NCI-H128 (cell line): ENCODE measurements around the gene FIS1.
"Not testable (repeated sequence)": the region's sequence is repeated elsewhere in the genome, so short reads cannot be mapped to it uniquely, and the experiment has no call there.

ENCODE experiments used
- DNase-seq: peaks from one replicate; lab custom pipeline; 2025; ENCODE audit not compliant: unreplicated experiment; lab: John Stamatoyannopoulos, UW

FIS1 gene

DNA sequence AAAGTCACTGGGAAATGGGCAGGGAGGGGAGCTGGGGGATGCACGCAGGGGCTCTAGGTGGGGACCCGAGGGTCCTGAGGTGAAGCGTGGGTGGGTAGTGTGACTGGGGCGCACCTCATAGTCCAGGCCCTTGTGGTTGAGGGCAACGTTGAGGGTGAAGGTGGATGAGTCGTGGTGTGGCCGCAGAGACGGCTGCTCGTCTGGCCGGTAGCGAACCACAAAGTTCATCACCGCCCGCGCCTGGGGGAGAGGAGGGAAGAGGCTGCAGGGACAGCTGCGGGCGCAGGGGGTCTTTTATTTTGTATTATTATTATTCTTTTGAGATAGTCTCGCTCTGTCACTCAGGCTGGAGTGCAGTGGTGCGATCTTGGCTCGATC is 38.2 kb downstream of the FIS1 start:
- no peak for DNase-seq

DNA sequence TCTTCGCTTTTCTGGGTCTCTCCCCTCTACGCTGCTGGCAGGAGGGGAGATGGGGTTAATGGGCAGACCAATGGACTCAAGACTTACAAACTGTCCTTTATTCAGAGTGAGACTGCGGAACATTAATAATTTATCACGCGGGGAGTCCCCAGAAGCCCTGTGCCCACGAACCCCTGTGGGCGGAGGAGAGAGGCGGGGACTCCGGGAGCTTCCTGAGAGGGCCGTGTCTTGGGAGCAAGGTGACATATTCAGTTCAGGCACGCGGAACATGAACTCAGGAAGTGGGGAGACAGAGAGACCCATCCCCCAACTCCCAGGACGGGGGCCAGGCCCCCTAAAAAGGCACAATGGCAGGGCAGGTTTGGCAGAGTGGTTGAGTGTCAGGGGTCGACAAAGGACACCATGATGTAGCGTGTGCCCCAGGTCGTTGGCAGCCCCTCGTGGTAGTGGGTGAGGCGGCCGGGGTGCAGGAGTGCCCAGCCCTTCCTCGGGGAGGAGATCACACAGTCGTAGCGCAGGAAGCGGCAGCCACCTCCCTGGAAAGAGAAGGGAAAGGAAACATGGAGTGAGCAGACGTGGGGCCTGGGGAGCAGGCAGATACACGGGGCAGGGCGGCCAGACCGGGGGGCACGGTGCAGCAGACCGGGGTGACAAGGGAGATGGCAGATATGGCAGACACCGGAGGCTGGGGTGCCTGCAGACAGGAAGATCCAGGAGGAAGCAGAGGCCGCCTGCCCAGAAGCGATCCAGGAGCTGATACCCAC is 38.8 kb downstream of the FIS1 start:
- no peak for DNase-seq

DNA sequence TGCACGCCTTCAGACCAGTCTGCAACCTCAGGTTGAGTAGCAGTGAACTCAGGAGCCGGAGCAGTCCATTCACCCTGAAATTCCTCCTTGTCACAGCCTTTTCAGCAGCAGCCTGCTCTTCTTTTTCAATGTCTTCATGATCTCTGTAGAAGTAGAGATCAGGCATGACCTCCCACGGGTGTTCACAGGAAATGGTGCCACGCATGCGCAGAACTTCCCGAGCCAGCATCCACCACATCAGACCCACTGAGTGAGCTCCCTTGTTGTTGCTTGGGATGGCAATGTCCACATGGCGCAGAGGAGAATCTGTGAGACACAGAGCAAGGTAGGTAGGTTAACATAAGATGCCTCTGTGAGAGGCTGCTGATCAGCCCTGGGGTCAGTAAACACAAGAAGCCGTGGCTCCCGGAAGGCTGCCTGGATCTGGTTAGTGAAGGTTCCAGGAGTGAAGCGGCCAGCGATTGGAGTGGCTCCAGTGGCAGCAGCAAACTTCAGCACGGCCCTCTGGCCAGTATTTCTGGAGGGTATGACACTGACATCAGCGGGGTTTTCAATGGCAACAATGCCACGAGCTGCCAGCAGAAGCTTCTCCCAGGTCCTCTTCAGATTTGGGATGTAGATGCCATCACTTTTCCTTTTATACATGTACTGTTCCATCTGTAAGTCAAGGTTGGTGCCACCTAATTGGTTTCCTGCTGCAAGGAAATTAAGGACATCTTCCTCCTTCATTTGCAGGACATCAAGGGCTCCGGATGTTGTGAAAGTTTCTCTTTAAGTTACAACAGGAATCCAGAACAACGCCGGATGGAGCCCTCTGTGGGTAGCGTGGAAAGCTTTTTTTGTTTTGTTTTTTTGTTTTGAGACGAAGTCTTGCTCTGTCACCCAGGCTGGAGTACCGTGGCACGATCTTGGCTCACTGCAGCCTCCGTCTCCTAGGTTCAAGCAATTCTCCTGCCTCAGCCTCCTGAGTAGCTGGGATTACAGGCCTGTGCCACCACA is 40.8 kb downstream of the FIS1 start:
- DNase-seq = not testable (repeated sequence)

- no peak for DNase-seq
These were observed 42.3 kb downstream of the FIS1 start for GRCh38 chr7:101202603-101202918.

- DNase-seq = no peak
These were observed 42.9 kb downstream of the FIS1 start for GRCh38 chr7:101201695-101202602.

DNA sequence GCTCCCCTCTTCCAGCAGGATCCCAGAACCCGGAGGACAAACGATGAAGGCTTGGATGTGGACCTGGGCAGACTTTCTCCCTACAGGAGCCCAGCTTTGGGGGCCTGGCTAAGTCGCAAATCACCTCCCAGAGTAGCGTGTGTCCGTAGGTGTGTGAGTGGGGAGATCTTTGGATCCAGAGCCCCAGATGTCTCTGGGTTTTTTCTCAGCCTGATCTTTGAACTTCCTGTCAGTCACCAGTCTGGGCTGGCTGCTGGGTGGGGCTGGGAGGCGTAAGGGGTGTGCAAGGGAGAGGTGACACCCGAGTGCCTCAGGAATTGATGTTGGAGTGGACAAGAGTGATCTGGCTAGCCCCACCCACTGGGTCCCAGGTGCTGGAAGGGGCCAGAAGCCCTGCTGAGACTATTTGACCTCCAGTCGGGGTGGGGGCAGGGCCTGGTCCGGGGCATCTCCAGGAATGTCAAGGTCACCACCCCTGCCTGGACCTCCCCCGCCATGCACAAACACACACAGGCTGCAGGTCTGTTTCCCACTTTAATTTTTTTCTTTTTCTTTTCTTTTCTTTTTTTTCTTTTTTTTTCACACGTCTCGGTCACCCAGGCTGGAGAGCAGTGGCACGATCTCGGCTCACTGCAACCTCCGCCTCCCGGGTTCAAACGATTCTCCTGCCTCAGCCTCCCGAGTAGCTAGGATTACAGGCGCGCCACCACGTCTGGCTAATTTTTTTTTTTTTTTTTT is 43.9 kb downstream of the FIS1 start, which contains the start of gene MOGAT3:
TSS of gene MOGAT3 (minus strand) at position 175 of the 738 bp plus-strand sequence. CDS start 182 bp downstream, outside the sequence.
- no peak for DNase-seq

GRCh38 chr7:101200504-101200861 is 44.4 kb downstream of the FIS1 start:
- no peak for DNase-seq

GRCh38 chr7:101199522-101199921 is 45.4 kb downstream of the FIS1 start:
- DNase-seq = not testable (repeated sequence)

- no peak for DNase-seq
These were observed 46.4 kb downstream of the FIS1 start for GRCh38 chr7:101198476-101198875.

DNA sequence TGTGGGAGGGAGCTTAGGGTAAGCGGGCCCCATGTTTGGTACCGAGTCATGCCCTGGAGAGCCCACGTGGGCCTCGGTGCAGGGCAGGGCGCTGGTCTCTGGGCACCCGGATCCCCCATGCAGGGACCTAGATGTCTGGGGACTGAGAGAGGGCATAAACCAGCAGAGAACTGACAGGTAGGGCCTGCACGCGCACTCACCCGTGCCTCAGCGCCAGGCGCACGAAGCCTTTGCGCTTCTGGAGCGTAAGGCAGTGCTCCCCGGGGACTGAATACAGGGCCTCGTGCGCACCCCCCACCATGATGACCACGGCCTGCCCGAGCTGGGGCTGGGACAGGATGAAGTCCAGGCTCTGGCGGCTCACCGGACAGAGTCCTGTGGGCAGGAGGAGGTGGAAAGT is 46.9 kb downstream of the FIS1 start:
- DNase-seq = no peak

- no peak for DNase-seq
These were observed 49.0 kb downstream of the FIS1 start for GRCh38 chr7:101195884-101196283.
